Osteocyte (in vitro differentiated cells): Measurements from ENCODE around the gene JADE1. TPM values are rescaled to one million over a fixed set of nuclear protein-coding genes. Genes with fewer than 3 reads are reported as not detected.

Experiments used
- DNase-seq: peaks from one replicate; pipeline ENCODE4 v3.0.0; 2021; ENCODE audit warnings: mixed read lengths; ENCODE audit not compliant: unreplicated experiment; ENCODE audit errors: extremely low spot score
- H3K27ac Mint-ChIP-seq: one replicate; pipeline ENCODE4 v1.8.0; 2021; ENCODE audit warnings: mild to moderate bottlenecking, mixed read lengths; ENCODE audit not compliant: unreplicated experiment
- H3K27me3 Mint-ChIP-seq: one replicate; pipeline ENCODE4 v1.8.0; 2021; ENCODE audit warnings: mixed read lengths; ENCODE audit not compliant: unreplicated experiment
- H3K36me3 Mint-ChIP-seq: one replicate; pipeline ENCODE4 v1.8.0; 2021; ENCODE audit warnings: mixed read lengths; ENCODE audit not compliant: unreplicated experiment
- H3K4me1 Mint-ChIP-seq: one replicate; pipeline ENCODE4 v1.8.0; 2021; ENCODE audit warnings: mixed read lengths; ENCODE audit not compliant: unreplicated experiment
- H3K4me3 Mint-ChIP-seq: one replicate; pipeline ENCODE4 v1.8.0; 2021; ENCODE audit warnings: mild to moderate bottlenecking, moderate library complexity, mixed read lengths; ENCODE audit not compliant: unreplicated experiment
- H3K9me3 Mint-ChIP-seq: one replicate; pipeline ENCODE4 v1.8.0; 2021; ENCODE audit warnings: mixed read lengths; ENCODE audit not compliant: unreplicated experiment
- CTCF ChIP-seq: fragments of 200-600 bp; sonication (generic); IDR thresholded peaks from 2 replicates; pipeline ENCODE4 v1.5.0; 2021; ENCODE audit warnings: antibody characterized with exemption, mild to moderate bottlenecking, moderate library complexity
- long read RNA-seq: library from polyadenylated mRNA; unstranded; transcript quantifications from one replicate; pipeline ENCODE4 v2.0.0, GENCODE V29; 2021
- total RNA-seq: library from RNA; stranded (reverse); gene quantifications from 2 replicates; pipeline ENCODE4 v1.2.1, GENCODE V29; 2021

The JADE1 gene
- total RNA-seq = 19.7 and 20.4 TPM in 2 replicates
- long read RNA-seq, full-length matches to known transcripts = 89 of 119 reads
- long read RNA-seq, partial matches to known transcripts = 12 of 119 reads
- long read RNA-seq, other reads (novel, unspliced or antisense) = 18 of 119 reads

- no peaks in the 10 kb centered on the region for H3K27me3 Mint-ChIP-seq
- no peaks in the 10 kb centered on the region for H3K36me3 Mint-ChIP-seq
Measured at GRCh38 chr4:128809477-128810330, at the start of gene JADE1. JADE1 (plus strand) TSS chr4:128809700; CDS start chr4:128831759, 22,059 bp downstream.

DNA sequence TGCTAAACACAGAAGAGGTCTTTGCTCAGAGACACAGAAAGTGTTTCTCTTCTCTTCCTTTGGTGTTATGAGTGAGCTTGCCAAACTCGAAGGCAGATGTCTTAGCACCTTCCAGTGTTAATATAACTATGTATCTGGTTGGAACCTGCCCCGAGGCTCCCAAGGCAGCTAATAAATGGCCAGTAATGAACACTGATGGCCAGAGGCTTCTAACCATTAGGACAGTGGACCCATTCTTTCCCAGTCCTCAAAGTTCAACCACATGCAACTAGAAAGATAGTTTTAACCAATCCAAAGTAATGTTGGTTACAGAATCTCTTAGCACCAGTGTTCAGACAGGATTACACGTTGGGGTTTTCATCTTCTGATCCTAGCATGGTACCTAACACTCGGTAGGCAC is 42.7 kb upstream of the JADE1 start:
- TF ChIP-seq CTCF = no peak
- H3K27me3 Mint-ChIP-seq = no peaks in the 10 kb centered on the region
- H3K27ac Mint-ChIP-seq = no peak overlapping the region
- no peak for DNase-seq
- H3K4me3 Mint-ChIP-seq = no peak overlapping the region
- no peaks in the 10 kb centered on the region for H3K9me3 Mint-ChIP-seq
- no peaks in the 10 kb centered on the region for H3K4me1 Mint-ChIP-seq
- no peaks in the 10 kb centered on the region for H3K36me3 Mint-ChIP-seq

More at GRCh38 chr4:128809477-128810330, at the start of gene JADE1:
- peak; percentile 97 for DNase-seq
- Mint-ChIP-seq H3K4me1 (peaks cover 15% of the 10 kb centered on the region), H3K27ac (peak within 1 kb of the TSS; percentile 97), H3K9me3 (no peaks in the 10 kb centered on the region), H3K4me3 (peak within 1 kb of the TSS; percentile 94)
- TF ChIP-seq CTCF = peak; percentile 78

DNA sequence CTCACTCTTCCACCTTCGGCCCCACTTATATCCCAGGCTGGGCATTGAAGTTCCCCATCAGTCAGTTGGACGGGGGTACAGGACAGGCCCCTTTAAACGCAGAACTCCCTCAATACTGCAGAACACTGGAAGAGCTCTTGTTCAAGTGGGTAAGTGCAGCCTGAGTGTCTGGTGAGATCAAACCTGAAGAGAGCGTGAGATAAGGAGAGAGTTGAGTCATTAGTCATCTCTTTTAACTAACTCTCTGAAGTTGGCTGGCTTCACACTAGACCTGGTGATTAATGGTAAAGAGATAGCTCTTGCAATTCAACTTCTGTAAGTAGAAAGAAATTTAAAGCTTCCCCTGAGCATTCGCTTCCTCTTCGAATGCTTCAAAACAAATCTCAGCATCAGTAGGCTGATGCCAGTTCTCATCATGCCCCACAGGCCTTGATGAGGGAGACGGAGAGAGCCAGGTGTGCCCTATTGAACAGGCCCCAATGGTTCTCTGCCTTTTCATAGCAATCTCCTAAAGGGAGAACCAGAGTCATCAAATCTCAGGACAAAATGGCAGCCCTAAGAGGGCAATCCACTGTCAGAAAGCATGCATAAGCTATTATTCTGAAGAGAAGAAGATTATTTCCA is 41.0 kb upstream of the JADE1 start:
- H3K27ac Mint-ChIP-seq = no peak overlapping the region
- no peak overlapping the region for H3K4me3 Mint-ChIP-seq
- no peaks in the 10 kb centered on the region for H3K9me3 Mint-ChIP-seq
- no peak for DNase-seq
- H3K27me3 Mint-ChIP-seq = no peaks in the 10 kb centered on the region
- no peaks in the 10 kb centered on the region for H3K36me3 Mint-ChIP-seq
- H3K4me1 Mint-ChIP-seq = no peaks in the 10 kb centered on the region
- TF ChIP-seq CTCF = no peak

DNA sequence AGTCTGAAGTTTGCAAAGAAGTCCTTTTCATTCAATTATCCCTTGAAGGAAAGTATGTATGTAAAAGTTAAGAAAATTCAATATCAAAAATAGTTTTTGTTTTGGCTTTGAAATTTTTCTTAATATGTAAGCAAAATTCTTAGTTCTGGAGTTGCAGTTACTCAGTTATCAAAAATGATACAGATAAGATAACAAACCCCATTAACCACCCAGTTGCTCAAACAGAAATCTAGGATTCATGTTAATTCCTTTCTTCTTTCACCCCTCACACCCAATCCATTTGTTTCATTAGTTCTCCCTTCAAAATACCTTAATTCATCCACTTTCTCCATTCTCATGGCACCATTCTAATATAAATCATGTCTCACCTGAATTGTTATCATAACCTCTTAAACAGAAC is 40.5 kb upstream of the JADE1 start:
- no peak overlapping the region for H3K4me3 Mint-ChIP-seq
- no peaks in the 10 kb centered on the region for H3K36me3 Mint-ChIP-seq
- TF ChIP-seq CTCF = no peak
- DNase-seq = no peak
- no peaks in the 10 kb centered on the region for H3K27me3 Mint-ChIP-seq
- H3K27ac Mint-ChIP-seq = no peak overlapping the region
- H3K9me3 Mint-ChIP-seq = no peaks in the 10 kb centered on the region
- no peaks in the 10 kb centered on the region for H3K4me1 Mint-ChIP-seq

- no peak overlapping the region for H3K27ac Mint-ChIP-seq
- DNase-seq = no peak
- H3K27me3 Mint-ChIP-seq = no peaks in the 10 kb centered on the region
- no peak for TF ChIP-seq CTCF
- no peaks in the 10 kb centered on the region for H3K36me3 Mint-ChIP-seq
- no peaks in the 10 kb centered on the region for H3K9me3 Mint-ChIP-seq
- peaks cover 1% of the 10 kb centered on the region for H3K4me1 Mint-ChIP-seq
- H3K4me3 Mint-ChIP-seq = no peak overlapping the region
Measured at GRCh38 chr4:128770807-128771206, 38.7 kb upstream of the JADE1 start.
